ENCODE results near the gene ERC1. TPM values are rescaled to one million over a fixed set of nuclear protein-coding genes. Genes with fewer than 3 reads are reported as not detected.
"Not testable (repeated sequence)": the region's sequence is repeated elsewhere in the genome, so short reads cannot be mapped to it uniquely, and the experiment has no call there.

ERC1 gene
- total and polyA plus RNA-seq, 7 donors, result 4.0 to 35.6 (median 29.4) TPM

DNA sequence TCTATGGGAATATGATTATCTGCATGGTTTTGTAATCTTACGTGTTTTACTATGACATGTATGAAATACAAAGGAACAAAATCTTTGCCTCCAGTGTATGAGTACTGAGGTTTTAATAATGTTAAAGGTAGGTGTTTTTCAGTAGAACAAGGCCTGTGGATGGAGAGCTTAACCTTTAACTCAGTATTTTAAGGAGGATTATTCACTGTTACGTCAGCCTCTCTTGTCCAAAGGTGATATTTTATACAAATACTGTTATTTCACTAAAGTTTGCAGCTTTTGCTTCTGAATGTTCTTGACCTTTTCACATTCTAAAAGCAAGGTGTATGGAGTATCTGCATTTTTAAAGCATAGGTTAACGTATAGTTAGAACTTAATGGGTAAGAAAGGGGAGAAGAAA lies 195.3 kb downstream of the ERC1 start:
- intact Hi-C loops (cut with DNase I), result no loop called here
- ATAC-seq (no peak), DNase-seq (no peak)
- no peaks in the 10 kb centered on the region for H3K9me3 ChIP-seq
- no peaks in the 10 kb centered on the region for H3K4me1 ChIP-seq
- whole genome bisulfite sequencing, 3 donors, result 97 to 98% (median 98%) methylated on average over 3 of the region's 3 CpGs
- H3K27me3 ChIP-seq (ENCODE audit: insufficient read depth in 3 of 3, low read length in 2 of 3), result no peaks in the 10 kb centered on the region
- no peak overlapping the region for H3K27ac ChIP-seq
- H3K36me3 ChIP-seq (ENCODE audit: insufficient read depth in 1 of 2, low read depth in 1 of 2), result peaks cover 0 to 66% of the 10 kb centered on the region in 2 donors
- TF ChIP-seq, protein P1, sequence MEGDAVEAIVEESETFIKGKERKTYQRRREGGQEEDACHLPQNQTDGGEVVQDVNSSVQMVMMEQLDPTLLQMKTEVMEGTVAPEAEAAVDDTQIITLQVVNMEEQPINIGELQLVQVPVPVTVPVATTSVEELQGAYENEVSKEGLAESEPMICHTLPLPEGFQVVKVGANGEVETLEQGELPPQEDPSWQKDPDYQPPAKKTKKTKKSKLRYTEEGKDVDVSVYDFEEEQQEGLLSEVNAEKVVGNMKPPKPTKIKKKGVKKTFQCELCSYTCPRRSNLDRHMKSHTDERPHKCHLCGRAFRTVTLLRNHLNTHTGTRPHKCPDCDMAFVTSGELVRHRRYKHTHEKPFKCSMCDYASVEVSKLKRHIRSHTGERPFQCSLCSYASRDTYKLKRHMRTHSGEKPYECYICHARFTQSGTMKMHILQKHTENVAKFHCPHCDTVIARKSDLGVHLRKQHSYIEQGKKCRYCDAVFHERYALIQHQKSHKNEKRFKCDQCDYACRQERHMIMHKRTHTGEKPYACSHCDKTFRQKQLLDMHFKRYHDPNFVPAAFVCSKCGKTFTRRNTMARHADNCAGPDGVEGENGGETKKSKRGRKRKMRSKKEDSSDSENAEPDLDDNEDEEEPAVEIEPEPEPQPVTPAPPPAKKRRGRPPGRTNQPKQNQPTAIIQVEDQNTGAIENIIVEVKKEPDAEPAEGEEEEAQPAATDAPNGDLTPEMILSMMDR (IDR thresholded peaks at IDR 0.05), result no peak
- no peak overlapping the region for H3K4me3 ChIP-seq

DNA sequence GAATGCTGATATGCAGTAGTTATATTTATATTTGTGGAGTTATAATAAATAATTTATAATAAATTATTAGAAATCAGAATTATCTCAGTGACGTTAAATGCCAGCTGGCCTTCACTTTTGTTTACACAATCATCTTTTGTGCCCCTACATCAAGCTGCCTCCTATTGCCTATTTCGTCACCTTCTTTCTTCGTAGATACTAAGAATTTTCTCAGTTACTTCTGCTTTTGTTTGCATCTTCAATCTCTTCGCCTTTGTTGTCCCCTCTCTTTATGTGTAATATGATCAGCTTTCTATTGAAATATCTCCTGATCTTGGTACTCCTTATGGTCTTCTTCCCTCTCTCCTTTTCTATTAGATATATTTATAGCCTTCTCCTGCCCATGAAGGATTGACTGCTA lies 197.0 kb downstream of the ERC1 start:
- ATAC-seq, result no peak
- no peak overlapping the region for H3K4me3 ChIP-seq
- 89 to 97% (median 95%) methylated on average over 4 of the region's 4 CpGs for WGBS, 3 donors
- intact Hi-C loops (cut with DNase I), result no loop called here
- H3K9me3 ChIP-seq, result no peaks in the 10 kb centered on the region
- no peaks in the 10 kb centered on the region for H3K4me1 ChIP-seq
- TF ChIP-seq, protein P1 (IDR thresholded peaks at IDR 0.05), result no peak
- no peaks in the 10 kb centered on the region for H3K27me3 ChIP-seq (ENCODE audit: insufficient read depth in 3 of 3, low read length in 2 of 3)
- DNase-seq, result no peak
- H3K27ac ChIP-seq, result no peak overlapping the region
- H3K36me3 ChIP-seq (ENCODE audit: insufficient read depth in 1 of 2, low read depth in 1 of 2), result peaks cover 0 to 57% of the 10 kb centered on the region in 2 donors

DNA sequence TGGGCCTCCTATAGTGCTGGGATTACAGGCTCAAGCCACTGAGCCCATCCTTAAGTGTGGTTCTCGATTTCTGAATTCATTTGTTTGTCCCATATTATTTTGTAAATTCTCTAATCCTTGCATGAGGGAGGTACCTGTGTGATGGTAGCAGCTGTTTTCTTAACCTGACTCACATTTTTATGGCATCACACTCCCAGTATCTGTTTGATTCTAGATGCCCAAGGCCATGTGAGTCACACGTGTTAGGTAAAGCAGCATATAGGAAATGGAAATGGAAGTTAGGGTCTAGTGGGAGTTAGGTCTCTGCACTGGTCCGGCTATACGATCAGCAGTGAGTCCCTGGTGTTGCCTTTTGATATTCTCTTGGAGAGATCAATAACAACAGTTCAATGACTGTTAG lies 198.1 kb downstream of the ERC1 start:
- no peak for ATAC-seq
- intact Hi-C loops (cut with DNase I), result no loop called here
- Histone ChIP-seq H3K36me3 (ENCODE audit: insufficient read depth in 1 of 2, low read depth in 1 of 2) (peaks cover 0 to 50% of the 10 kb centered on the region in 2 donors), H3K27ac (no peak overlapping the region), H3K27me3 (ENCODE audit: insufficient read depth in 3 of 3, low read length in 2 of 3) (no peaks in the 10 kb centered on the region), H3K9me3 (no peaks in the 10 kb centered on the region), H3K4me1 (no peaks in the 10 kb centered on the region), H3K4me3 (no peak overlapping the region)
- no peak for DNase-seq
- TF ChIP-seq, protein P1 (IDR thresholded peaks at IDR 0.05), result no peak
- 93 to 96% (median 94%) methylated on average over 4 of the region's 4 CpGs for WGBS, 3 donors

DNA sequence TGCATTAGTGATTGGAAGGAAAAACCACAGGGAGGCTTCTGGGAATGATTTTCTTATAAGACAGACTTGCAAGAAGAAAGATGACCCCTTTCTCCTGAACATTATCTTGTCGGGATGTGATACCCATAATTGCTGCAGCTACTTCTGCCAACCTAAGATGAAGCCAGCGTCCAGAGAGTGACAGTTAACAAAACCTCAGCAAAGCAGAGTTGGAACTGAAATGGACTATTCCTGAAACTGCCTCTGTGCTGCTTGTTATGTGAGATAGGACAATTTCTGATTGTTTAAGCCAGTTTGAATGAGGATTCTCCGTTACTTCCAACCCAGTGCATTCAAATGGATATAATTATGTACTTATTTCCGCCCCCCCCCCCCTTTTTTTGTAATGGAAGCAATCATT lies 204.5 kb downstream of the ERC1 start:
- H3K4me1 ChIP-seq, result no peaks in the 10 kb centered on the region
- intact Hi-C loops (cut with DNase I), result no loop called here
- no peaks in the 10 kb centered on the region for H3K27me3 ChIP-seq (ENCODE audit: insufficient read depth in 3 of 3, low read length in 2 of 3)
- TF ChIP-seq, protein P1 (IDR thresholded peaks at IDR 0.05), result no peak
- WGBS, 3 donors, result 69 to 79% (median 74%) methylated on average over 4 of the region's 4 CpGs
- no peak overlapping the region for H3K27ac ChIP-seq
- H3K36me3 ChIP-seq (ENCODE audit: insufficient read depth in 1 of 2, low read depth in 1 of 2), result peaks cover 4 to 8% of the 10 kb centered on the region in 2 donors
- DNase-seq (no peak), ATAC-seq (no peak)
- no peaks in the 10 kb centered on the region for H3K9me3 ChIP-seq
- no peak overlapping the region for H3K4me3 ChIP-seq

DNA sequence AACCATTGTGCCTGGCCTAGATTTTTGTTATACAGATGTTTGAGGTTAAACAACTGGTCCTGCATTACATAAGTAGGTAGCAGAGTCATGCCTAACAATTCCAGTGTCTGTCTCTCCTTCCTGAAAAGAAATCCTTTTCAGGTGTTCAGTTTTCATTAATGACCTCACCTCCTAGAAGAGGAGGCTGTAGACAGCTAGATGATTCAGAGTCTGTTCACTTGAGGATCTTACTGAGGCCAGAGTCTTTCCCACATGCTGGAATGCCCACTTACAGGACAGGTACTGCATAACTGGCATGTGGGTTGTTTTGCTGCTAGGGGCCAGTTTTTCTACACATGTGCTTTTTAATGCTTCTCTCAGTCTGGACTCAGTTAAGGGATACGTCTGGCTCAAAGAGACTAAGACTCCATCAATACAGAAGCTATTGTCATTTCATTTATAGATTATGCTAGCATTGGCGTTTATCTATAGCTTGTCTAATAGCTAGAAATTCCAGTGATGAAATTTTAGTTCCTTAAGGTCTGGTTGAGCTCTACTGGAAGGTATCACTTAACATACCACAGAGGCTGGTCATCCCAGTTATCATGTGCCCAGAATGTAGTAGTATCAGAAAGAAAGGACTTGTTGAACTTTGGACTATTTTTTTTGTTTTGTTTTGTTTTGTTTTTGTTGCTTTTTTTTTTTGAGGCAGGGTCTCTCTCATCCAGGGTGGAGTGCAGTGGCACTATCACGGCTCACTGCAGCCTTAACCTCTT lies 206.4 kb downstream of the ERC1 start:
- DNase-seq, result no peak
- Histone ChIP-seq H3K36me3 (ENCODE audit: insufficient read depth in 1 of 2, low read depth in 1 of 2) (peaks cover 4 to 8% of the 10 kb centered on the region in 2 donors), H3K4me3 (no peak overlapping the region), H3K27me3 (ENCODE audit: insufficient read depth in 3 of 3, low read length in 2 of 3) (no peaks in the 10 kb centered on the region), H3K4me1 (no peaks in the 10 kb centered on the region), H3K27ac (no peak overlapping the region), H3K9me3 (no peaks in the 10 kb centered on the region)
- TF ChIP-seq, protein P1 (IDR thresholded peaks at IDR 0.05), result no peak
- no peak for ATAC-seq
- intact Hi-C loops (cut with DNase I), result no loop called here
- 97 to 99% (median 98%) methylated on average over 3 of the region's 3 CpGs for WGBS, 3 donors

DNA sequence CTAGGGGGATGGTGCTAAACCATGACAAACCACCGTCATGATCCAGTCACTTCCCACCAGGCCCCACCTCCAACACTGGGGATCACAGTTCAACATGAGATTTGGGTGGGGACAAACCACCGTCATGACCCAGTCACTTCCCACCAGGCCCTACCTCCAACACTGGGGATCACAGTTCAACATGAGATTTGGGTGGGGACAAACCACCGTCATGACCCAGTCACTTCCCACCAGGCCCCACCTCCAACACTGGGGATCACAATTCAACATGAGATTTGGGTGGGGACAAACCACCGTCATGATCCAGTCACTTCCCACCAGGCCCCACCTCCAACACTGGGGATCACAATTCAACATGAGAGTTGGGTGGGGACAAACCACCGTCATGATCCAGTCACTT lies 207.8 kb downstream of the ERC1 start:
- WGBS, 3 donors, result 92 to 97% (median 96%) methylated on average over 5 of the region's 5 CpGs
- H3K9me3 ChIP-seq; H3K27me3 ChIP-seq (ENCODE audit: insufficient read depth in 3 of 3, low read length in 2 of 3); ATAC-seq; DNase-seq; H3K36me3 ChIP-seq (ENCODE audit: insufficient read depth in 1 of 2, low read depth in 1 of 2); H3K27ac ChIP-seq; H3K4me3 ChIP-seq; intact Hi-C loops (cut with DNase I); H3K4me1 ChIP-seq: not testable (repeated sequence)
